Fibroblast of skin of right quadriceps (primary cell): ENCODE results near the gene STEAP3.

Source experiments
- DNase-seq: peaks from one replicate; pipeline ENCODE4 v3.0.0-alpha.2; 2013

The STEAP3 gene, protein sequence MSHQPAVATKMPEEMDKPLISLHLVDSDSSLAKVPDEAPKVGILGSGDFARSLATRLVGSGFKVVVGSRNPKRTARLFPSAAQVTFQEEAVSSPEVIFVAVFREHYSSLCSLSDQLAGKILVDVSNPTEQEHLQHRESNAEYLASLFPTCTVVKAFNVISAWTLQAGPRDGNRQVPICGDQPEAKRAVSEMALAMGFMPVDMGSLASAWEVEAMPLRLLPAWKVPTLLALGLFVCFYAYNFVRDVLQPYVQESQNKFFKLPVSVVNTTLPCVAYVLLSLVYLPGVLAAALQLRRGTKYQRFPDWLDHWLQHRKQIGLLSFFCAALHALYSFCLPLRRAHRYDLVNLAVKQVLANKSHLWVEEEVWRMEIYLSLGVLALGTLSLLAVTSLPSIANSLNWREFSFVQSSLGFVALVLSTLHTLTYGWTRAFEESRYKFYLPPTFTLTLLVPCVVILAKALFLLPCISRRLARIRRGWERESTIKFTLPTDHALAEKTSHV

DNA sequence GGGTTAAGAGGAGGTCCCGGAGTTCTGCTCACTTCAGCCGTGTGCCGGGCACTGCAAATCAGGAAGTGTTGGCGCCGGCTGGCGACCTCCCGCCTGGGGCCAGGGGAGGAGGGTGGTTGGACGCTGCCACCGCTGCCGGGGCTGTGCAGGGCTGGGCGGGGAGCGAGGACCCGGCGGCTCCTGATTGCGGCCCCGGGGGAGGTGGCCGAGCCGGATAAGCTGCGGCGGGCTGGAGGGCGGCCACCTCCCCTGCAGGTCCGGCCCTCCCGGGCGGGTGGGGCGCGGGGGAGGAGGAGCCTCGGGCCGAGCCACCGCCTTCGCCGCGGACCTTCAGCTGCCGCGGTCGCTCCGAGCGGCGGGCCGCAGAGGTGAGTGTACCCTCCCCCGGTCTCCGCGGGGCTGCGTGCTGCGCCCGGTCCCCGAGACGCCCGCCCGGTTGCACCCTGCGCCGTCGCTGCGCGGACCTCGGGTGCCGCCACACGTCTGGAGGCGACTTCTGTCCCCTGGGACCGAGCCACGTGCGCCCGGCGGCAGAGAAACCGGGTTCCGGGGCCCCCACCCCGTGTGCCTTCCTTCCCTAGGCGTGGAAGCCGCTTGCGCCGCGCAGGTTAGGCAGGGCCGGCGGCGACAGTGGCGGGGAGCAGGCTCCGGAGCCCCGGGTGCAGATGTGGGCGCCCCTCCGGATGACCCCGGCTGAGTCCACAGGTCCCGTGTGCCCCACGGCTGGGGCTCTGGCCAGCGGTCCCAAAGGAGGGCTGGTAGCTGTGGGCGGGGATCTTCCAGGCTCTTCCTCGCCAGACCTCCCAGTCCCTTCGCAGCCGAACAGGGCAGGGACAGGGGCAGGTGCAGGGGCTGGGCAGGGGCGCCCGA lies at the start of gene STEAP3:
Gene STEAP3 (plus strand): TSS at position 314 of the 870 bp plus-strand sequence. CDS start 7,179 bp downstream, outside the sequence.
- peak; percentile 42 for DNase-seq

DNA sequence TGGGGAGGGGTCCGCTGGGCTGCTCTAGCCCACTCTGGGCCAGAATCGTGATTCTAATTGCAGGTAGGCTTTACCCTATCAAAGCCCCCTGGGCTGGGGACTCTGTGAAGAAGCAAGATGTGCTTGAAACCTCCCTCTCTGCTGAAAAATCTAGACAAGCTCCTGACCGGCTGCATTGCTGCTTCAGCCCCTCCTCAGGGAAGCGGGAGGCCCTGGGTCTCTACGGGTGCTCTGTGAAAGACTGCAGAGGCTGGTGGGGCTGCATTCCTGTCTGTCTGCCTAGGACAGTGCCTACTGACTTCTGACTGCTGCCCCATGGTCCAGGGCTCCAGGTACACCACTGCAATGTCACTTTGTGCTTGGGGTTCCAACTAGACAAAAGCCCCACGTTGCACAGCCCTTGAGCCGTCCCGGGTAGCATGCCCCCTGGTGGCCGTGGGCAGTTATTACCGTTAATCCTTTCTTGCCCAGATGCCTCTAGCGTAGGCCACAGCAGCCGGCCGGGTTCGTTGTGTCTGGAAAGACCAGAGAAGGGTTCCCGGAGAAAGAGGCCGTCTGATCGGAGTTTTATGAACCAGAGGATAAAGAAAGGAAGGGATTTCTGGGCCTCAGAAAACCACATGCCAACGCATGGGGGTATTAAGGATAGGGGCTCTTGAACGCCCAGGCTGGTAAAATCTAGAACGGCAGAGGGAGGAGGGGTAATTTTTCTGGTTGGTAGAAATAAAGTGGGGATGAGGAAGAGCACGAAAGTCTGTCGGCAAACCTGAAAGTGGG lies 49.2 kb upstream of the STEAP3 start:
- DNase-seq: peak; percentile 25

DNA sequence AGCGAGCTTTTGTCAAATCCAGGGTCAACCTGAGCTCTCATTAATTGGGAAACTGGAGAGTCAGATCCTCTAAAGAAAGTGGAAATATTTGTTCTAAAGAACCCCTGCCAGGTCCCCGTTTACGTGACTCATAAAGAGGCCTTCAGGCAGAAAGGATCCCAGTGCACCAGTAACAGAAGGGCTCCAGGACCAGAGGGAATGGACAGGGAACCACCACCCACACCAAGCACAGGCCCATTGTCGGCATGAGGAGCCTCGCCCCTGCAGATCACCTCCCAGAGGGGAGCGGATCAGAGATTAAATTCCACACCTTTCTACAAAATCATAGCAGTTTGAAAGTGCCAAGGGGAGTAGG lies 48.7 kb upstream of the STEAP3 start:
- no peak for DNase-seq

DNA sequence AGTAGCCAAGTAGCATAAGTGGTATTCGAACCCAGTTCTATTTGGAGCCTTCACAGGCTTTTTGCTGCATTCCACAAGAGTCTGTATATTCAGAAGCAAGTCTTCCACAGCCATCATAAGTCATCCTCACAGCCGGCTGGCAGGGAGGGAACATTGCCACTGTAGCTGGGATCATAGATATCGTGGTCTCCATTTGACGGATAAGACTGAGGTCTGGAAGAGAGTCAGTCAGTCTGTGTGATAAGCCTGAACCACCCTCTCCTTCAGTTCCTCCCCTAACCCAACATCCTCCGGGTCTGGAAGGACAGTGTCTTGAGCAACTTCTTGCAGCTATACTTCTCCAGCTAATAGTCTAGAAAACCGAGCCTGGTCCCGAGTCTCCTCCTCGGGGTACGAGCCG lies 48.1 kb upstream of the STEAP3 start:
- no peak for DNase-seq

DNA sequence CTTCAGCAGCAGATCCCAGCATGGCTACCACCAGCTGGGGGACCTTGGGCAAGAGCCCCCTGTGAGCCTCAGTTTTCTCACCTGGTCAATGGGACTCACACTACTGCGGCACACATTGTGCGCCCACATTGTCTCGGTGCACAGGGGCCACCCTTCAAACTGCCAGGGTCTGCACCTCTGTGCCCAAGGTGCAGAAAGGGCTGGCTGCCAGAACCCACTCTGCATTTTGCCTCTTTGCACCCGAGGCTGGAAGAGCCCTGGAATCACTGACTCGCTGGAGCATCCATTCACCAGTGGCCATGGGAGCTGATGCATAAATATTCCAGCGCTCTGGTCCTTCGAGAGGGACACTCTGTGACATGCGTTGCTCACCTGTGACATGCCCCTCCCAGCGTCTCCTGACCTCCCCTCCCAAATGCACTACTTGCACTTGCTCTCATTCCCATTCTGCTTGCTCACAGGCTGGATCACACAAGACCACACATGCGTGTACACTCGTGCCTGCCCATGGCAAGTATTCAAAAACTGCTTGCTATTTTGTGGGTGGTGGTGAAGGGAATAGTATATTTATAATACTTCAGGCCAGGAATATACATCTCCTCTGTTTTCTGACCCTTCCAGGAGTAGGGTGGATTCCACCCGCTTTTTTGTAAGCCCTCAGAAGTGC lies 46.3 kb upstream of the STEAP3 start:
- DNase-seq: no peak

DNA sequence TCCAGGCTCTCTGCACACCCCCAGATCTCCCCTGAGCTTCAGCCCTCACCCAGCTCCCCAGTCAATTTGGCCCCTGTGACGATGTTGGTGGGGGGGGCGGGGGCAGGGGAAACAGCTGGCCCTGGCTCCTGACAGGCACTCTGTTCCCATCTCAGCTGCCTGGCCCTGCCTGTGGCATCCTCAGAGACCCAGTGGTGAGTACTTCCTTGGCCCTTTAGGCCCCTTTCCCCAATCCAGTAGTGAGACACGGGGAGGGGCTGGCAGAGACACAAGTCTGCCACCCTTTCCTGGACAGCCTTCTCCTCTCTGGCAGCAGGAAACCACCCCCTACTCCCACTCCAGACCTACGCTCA lies 45.8 kb upstream of the STEAP3 start:
- DNase-seq: no peak

DNA sequence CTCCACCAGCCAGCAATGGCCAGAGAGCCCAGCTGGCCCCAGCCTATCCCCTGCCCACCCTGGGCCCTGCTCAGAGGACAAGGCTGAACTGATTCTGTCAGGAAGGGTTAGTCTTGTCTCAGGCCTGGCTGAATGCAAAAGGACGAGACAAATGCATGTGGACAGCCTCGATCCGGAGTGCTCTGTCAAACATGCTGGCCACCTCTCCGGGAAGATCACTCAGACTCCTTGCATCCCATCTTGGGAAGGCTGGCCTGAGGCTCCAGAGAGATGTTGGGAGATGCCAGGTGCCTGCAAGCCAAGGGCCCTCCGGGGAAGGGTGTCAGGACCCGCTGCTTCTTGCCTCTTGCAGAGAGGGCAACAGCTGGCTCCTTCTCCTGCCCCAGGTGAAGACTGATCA lies 44.9 kb upstream of the STEAP3 start:
- DNase-seq: no peak

DNA sequence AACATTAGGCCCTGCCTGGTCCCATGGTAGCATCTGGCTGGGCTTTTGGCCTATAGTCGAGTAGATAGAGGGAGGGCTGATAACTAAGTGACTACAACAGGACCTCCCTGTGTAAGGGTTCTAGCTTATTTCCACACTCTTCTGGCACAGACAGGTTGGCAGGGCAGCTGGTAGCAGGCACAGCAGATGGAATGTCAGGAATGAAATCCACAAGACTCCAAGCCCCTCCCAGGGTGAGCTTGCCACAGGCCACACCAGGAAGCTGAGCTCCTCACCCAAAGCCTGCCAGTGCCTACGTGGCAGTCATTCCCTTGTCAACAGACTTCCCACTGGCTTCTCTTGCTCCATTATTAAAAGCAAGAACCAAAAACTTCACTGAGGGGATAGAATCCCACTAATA lies 44.4 kb upstream of the STEAP3 start:
- no peak for DNase-seq

DNA sequence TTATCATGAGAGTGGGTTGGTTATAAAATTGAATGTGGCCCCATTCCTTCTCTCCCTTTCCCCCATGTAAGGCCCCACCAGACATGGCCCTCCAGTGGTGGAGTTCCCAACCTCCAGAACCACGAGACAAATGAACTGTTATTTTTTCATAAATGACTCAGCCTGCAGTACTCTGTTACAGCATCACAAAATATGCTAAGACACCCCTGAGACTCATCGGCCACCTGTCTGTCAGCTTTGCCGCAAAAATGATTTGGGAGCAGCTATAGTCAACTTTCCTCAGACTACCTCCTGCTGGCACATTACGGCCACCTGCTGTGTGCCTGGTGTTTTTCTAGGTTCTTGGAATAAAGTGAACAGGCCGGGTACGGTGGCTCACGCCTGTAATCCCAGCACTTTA lies 43.6 kb upstream of the STEAP3 start:
- DNase-seq: no peak

DNA sequence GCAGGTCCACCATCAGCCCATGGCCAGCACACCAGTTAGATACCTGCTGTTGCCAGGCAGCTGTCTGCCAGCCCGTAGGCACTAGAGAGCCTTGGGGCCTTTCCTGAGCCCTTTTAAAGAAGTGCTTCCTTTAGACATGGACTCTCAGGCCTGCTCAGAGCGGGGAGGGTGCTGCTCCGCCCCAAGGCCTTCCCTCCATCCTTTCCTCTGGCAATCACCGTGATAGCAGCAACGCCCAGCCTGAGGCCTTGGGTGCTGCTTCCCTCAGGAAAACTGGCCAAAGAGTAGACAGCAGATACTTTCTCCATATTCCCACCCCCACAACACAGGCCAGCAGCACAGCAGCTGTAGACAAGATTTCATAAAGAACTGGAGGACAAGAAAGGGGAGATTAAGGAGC lies 42.7 kb upstream of the STEAP3 start:
- no peak for DNase-seq

DNA sequence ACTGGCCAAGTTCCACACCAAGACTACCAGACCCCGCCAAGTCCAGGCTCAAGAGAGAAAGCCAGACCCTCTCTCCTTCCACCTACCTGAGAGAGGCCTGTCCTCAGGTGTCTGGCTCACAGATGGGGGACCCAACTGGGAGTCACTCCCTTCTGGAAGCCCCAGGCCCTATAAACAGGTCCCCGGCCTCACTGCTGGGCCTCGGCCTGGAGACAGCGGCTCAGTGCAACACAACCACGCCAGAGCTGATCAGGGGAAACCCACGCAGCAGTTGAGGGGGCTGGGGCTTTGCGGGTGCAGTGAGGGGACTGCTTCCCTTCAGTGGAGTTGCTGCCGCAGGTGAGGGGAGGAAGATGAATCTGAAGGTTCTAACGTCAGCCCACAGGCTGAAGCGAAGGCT lies 42.2 kb upstream of the STEAP3 start:
- no peak for DNase-seq

DNA sequence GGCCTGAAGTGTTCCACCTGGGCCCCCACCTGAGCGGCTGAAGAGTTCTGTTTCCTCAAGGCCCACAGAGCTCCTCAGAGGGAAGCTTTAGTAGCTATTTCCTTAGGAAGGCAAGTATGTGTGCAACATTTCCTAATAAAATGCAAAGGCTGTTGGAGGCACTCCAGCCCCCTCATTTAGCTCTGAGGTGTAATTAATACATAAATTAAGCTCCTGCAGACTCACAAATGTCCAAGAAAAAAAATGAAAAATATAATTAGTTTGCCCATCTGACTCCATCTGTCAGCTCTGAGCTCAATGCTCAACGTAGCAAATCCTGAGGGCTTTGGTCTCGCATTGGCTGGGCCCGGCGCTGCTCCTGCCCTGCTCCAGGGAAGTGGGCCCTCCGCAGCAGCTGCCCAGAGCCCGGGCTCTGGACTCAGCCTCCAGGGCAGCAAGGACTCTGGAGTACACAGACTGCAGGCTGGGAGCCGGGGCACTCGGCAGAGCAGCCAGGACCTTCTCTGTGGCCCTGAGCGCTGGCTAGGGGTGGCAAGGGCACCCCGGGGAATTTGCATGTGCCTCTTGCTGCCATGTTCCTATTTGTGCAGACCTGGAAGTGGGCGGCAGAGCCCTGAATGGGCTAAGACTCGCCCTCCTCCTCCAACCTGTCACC lies 41.7 kb upstream of the STEAP3 start:
- DNase-seq: no peak

DNA sequence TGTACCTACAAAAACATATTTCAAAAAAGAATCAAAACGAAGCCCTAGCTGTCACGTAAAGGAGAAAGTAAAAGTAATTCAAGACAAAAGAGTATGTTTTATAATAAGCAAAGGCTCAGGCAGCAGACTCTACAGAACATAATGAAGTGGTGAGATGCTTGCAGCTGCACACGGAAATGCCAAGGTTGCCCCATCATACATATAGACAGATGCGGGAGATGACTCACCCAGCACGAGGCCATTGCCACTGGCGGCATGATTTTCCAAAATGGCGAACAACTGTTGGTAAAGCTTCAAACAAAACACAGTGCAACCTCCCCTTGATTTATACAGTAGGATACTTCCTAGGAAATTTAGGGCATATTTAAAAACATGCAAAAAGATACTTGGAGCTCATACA lies 39.1 kb upstream of the STEAP3 start:
- DNase-seq: no peak

DNA sequence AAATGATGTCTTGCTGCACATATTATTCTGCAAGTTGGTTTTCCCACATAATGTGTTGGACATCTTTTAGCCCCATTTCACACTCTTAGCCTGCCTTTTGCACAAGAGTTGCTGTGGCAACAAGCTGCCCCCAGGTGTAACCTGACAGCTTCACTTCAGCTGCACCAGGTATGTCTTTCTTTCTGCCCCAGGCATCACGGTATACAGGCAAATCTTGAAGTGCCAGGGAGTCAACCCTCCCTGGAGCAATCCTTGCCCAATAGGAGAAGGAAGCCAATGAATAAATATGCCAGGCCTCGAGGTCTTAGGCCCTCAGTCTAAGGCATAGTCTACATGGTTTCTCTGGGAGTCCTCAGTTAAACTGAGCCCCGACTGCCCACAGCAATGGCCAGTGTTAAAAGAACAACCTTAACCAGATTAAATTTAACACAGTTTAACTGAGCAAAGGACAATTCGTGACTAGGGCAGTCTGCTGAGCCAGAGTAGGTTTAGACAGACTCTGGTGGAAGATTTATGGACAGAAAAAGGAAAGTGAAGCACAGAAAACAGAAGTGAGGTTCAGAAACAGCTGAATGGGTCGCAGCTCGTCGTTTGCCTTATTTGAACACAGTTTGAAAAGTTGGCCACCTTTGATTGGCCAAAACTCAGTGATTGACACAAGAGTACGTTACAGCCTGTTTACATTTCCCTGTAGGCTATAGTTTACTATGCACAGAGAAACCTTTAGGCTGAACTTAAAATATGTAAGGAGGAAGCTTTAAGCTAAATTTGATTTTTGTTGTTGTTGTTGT lies 33.1 kb upstream of the STEAP3 start:
- no peak for DNase-seq

DNA sequence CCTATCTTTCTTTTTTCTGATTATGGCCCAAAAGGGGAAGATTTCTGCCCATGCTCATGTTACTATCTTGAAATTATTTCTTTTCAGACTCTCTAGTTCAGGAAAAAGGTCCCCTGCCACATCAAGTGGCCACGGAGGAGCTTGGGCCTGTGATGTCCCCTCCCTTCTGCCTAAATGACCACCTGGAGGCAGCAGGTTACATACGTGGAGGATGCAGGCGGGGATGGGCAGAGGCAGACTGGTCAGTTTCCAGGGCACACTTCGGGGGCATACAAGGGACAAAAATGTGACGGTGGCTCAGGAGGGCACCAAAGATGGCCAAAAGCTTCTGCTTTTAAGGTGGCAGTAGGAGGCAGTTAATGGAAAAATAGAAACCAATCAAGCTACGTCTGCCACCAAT lies 30.7 kb upstream of the STEAP3 start:
- DNase-seq: no peak

DNA sequence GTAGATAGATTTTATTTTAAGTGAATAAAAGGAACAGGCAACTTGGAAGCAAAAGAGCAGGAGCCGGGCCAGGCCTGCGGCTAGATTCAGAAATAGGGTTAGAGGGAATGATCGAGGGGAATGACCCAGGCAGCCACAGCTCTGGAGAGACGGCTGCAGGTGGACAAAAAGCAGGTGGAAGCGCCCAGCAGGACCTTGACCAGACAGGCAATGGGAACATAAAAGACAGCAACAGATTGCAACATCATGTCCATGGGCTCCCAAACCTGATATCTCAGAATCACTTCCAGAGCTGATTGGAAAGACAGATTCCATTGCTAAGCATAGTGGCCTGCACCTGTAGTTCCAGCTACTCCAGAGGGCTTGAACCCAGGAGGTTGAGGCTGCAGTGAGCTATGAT lies 28.6 kb upstream of the STEAP3 start:
- DNase-seq: no peak

DNA sequence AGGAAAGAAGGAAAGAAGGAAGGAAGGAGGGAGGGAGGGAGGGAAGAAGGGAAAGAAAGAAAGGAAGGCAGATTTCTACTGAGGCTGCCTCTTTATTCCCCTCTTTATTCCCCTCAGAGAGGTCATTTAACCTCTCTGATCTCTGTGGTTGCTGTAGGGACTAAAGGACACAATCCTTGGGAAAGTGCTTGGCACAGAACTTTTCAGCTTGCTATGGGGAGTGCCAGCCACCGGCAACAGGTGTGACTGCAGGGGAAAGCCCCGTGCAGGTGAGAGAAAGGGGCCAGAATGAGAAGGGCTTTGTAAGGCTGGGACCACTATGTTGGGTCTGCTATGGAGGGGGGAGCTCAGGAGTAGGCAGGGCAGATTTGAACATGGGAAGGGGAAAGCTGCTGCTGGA lies 27.7 kb upstream of the STEAP3 start:
- DNase-seq: no peak

DNA sequence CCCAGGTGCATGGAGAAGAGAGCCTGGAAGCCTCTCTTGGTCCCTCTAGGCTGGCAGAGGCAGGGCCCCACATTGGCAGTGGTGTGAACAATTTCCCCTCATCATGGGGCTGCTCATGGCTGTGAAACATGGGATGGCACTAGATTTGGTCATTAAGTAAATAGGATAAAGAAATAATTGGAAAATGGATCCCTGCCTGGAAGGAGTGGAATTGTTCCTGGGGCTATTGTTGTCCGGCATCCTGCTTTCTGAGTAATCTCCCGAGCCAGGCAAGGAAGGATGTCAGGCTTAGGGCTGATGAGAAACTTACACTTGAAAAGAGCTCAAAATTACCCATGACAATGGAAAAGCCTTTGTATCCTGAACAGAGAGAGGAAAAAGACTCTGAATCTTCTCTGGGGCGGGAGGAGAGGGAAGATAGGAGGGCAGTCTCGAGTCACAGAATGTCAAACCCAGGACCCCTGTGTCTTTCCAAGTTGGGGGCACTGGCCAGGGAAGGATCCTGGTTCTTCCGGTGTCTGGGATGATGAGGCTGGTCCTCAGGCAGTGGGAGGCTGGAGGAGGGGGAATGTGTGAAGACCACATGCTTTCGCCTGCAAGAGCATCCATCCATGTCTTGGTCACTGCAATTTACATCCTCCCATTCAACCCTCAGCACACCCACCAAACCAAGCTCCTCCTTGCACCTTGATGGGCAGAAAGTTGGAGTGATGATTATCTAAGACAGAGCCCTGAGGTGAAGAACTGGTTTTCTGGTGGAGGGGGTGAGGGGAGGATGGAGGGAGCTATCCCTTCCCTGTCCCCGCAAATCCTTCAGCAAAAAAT lies 27.1 kb upstream of the STEAP3 start:
- peak; percentile 6 for DNase-seq

DNA sequence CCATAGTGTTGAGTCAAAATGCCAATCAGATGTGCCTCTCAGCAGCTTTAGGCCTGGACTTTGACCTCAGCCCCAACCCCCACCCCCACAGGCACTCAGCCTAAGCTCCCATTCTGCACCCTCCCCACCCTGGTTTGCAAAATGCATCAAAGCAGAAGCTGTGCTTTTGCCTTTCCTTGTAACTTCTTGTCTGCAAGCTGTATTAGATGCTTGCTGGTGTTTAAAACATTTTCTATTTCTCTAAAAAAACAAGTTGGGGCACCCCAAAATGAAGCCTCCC lies 26.6 kb upstream of the STEAP3 start:
- no peak for DNase-seq

DNA sequence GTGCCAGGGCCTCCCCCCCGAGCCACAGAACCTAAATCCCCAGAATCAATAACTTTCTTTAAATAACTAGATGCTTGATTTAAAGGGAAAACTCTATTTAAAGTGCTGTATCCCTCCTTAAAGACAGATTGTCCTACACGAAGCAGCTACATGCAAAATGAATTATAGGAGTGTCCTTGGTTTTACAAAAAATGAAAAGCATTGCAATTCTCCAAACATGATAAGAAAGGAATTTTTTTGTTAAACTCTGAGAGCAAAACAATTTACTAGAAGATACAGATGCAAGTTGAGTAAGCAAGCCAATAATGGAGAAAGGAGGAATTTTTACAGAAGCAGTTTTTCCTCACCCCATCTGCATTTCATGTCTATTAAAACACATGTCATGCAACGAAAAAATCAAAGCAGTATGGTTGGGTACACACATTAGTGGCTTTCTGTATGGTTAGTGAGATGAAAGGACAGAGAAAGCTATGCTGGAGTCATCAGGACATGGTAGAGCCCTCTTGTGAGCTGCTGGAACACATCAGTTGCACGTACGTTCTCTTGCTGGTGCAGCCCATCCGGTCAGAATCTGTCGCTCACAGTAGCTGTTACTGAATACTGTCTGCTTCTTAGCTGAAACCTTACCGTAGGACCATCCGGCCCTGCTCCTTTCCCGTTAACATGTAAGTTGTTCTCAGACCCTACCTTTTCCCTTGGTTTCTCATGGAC lies 25.9 kb upstream of the STEAP3 start:
- DNase-seq: no peak
